NCI-H82 (cell line): ENCODE results near the gene AQP7.
"Not testable (repeated sequence)": the region's sequence is repeated elsewhere in the genome, so short reads cannot be mapped to it uniquely, and the experiment has no call there.

Source experiments
- DNase-seq: peaks from one replicate; lab custom pipeline; 2025; lab: John Stamatoyannopoulos, UW

Gene AQP7

GRCh38 chr9:33402371-33402770 is at the start of gene AQP7:
TSS of gene AQP7 (minus strand) at chr9:33402568. CDS start at chr9:33401262, 1,306 bp downstream.
- DNase-seq = not testable (repeated sequence)

GRCh38 chr9:33450621-33451146 is 48.3 kb upstream of the AQP7 start:
- no peak for DNase-seq

GRCh38 chr9:33449715-33450114 is 47.3 kb upstream of the AQP7 start:
- DNase-seq = no peak

GRCh38 chr9:33447799-33448553 is 45.6 kb upstream of the AQP7 start:
- no peak for DNase-seq

- DNase-seq = peak; percentile 84
Observed at GRCh38 chr9:33446946-33447798, 44.8 kb upstream of the AQP7 start, which contains the start of gene AQP3. TSS of gene AQP3 (minus strand) at chr9:33447593. CDS start at chr9:33447530, 63 bp downstream.

- peak; percentile 41 for DNase-seq
Observed at GRCh38 chr9:33446240-33446945, 44.0 kb upstream of the AQP7 start.

GRCh38 chr9:33445389-33446239 is 43.2 kb upstream of the AQP7 start:
- no peak for DNase-seq

GRCh38 chr9:33443464-33444154 is 41.2 kb upstream of the AQP7 start:
- no peak for DNase-seq

GRCh38 chr9:33443047-33443446 is 40.7 kb upstream of the AQP7 start:
- DNase-seq = no peak

GRCh38 chr9:33442125-33442524 is 39.8 kb upstream of the AQP7 start:
- no peak for DNase-seq

- no peak for DNase-seq
Observed at GRCh38 chr9:33440609-33441008, 38.2 kb upstream of the AQP7 start.

- DNase-seq = no peak
Observed at GRCh38 chr9:33440204-33440603, 37.8 kb upstream of the AQP7 start.

GRCh38 chr9:33439731-33440130 is 37.4 kb upstream of the AQP7 start:
- no peak for DNase-seq

- peak; percentile 35 for DNase-seq
Observed at GRCh38 chr9:33438926-33439680, 36.7 kb upstream of the AQP7 start.

GRCh38 chr9:33437898-33438297 is 35.5 kb upstream of the AQP7 start:
- no peak for DNase-seq

- DNase-seq = no peak
Observed at GRCh38 chr9:33437205-33437604, 34.8 kb upstream of the AQP7 start.

GRCh38 chr9:33436445-33436844 is 34.1 kb upstream of the AQP7 start:
- DNase-seq = peak; percentile 97

- DNase-seq = peak; percentile 96
Observed at GRCh38 chr9:33435821-33436277, 33.5 kb upstream of the AQP7 start.

- DNase-seq = no peak
Observed at GRCh38 chr9:33434317-33435105, 32.1 kb upstream of the AQP7 start.
